IMR-90 (cell line): Measurements from ENCODE around the gene SPTY2D1. TPM values are rescaled to one million over a fixed set of nuclear protein-coding genes. Genes with fewer than 3 reads are reported as not detected.

Source experiments
- ATAC-seq: fragments of 200-7000 bp; cut with Tn5 transposase; 2 replicates; pipeline ENCODE4 v1.9.1; 2020; ENCODE audit warnings: low read depth, mild to moderate bottlenecking, moderate library complexity
- BruUV-seq: library from RNA; stranded (reverse); fragments of 400-500 nt; replicated peaks from 2 replicates; lab custom pipeline; 2021; lab: Mats Ljungman, UMichigan
- CTCF ChIA-PET: fragments of 300-600 bp; formaldehyde crosslinking; extraction: SDS; loops from one replicate; lab custom pipeline; 2021; ENCODE audit warnings: antibody characterized with exemption; lab: Yijun Ruan, JAX
- POLR2A ChIA-PET: fragments of 300-600 bp; sonication (Branson Sonifier 250); formaldehyde crosslinking; loops from one replicate; lab custom pipeline; 2022; ENCODE audit warnings: antibody characterized with exemption; ENCODE audit not compliant: unreplicated experiment; lab: Charles Lee
- DNase-seq: peaks from one replicate; pipeline ENCODE4 v3.0.0; 2013
- H2AFZ ChIP-seq: replicated peaks from 2 replicates; pipeline ENCODE3; 2013; ENCODE audit warnings: low read length, mild to moderate bottlenecking; ENCODE audit not compliant: poor library complexity
- H2AK5ac ChIP-seq: 2 replicates; pipeline ENCODE4 v1.6.1; 2013; ENCODE audit warnings: low read depth, low read length, inconsistent platforms
- H2AK9ac ChIP-seq: replicated peaks from 2 replicates; pipeline ENCODE3; 2013; ENCODE audit warnings: mild to moderate bottlenecking, low read depth, low read length, moderate library complexity; ENCODE audit not compliant: poor library complexity
- H2BK120ac ChIP-seq: 2 replicates; pipeline ENCODE4 v1.6.1; 2013; ENCODE audit warnings: low read depth, low read length, inconsistent platforms
- H2BK15ac ChIP-seq: 3 replicates; pipeline ENCODE4 v1.6.1; 2013; ENCODE audit warnings: low read depth, low read length, inconsistent platforms
- H2BK20ac ChIP-seq: 2 replicates; pipeline ENCODE4 v1.6.1; 2013; ENCODE audit warnings: low read depth, mild to moderate bottlenecking, inconsistent platforms, low read length, moderate library complexity
- H2BK5ac ChIP-seq: 2 replicates; pipeline ENCODE4 v1.6.1; 2013; ENCODE audit warnings: mild to moderate bottlenecking, low read depth, low read length, inconsistent platforms; ENCODE audit not compliant: poor library complexity, severe bottlenecking
- H3K14ac ChIP-seq: replicated peaks from 2 replicates; pipeline ENCODE4 v1.6.1; 2013; ENCODE audit warnings: low read depth, low read length, inconsistent platforms
- H3K18ac ChIP-seq: 2 replicates; pipeline ENCODE4 v1.6.1; 2013; ENCODE audit warnings: low read depth, low read length, control low read depth
- H3K23ac ChIP-seq: 2 replicates; pipeline ENCODE4 v1.6.1; 2013; ENCODE audit warnings: low read depth, low read length, inconsistent platforms
- H3K27ac ChIP-seq: 2 replicates; pipeline ENCODE4 v1.5.1; 2013; ENCODE audit warnings: mild to moderate bottlenecking, control low read depth, low read length; ENCODE audit not compliant: insufficient read depth
- H3K27me3 ChIP-seq: 2 replicates; pipeline ENCODE4 v1.6.1; 2013; ENCODE audit warnings: low read length; ENCODE audit not compliant: control insufficient read depth, insufficient read depth
- H3K36me3 ChIP-seq: 2 replicates; pipeline ENCODE4 v1.6.1; 2013; ENCODE audit warnings: low read length, mixed read lengths; ENCODE audit not compliant: control insufficient read depth, insufficient read depth
- H3K4ac ChIP-seq: 2 replicates; pipeline ENCODE4 v1.6.1; 2013; ENCODE audit warnings: low read depth, low read length, inconsistent platforms
- H3K4me1 ChIP-seq: 2 replicates; pipeline ENCODE4 v1.6.1; 2013; ENCODE audit warnings: low read length, mixed read lengths; ENCODE audit not compliant: control insufficient read depth, insufficient read depth
- H3K4me2 ChIP-seq: 2 replicates; pipeline ENCODE4 v1.6.1; 2013; ENCODE audit warnings: low read depth, mild to moderate bottlenecking, control low read depth, low read length, moderate library complexity
- H3K4me3 ChIP-seq: 2 replicates; pipeline ENCODE4 v1.5.1; 2013; ENCODE audit warnings: low read depth, mild to moderate bottlenecking, control low read depth, low read length, moderate library complexity; ENCODE audit not compliant: insufficient read depth
- H3K56ac ChIP-seq: 2 replicates; pipeline ENCODE4 v1.6.1; 2013; ENCODE audit warnings: low read length, inconsistent platforms; ENCODE audit not compliant: insufficient read depth; ENCODE audit errors: extremely low read depth
- H3K79me1 ChIP-seq, 2 experiments: 2 replicates each; pipeline ENCODE4 v1.6.1; 2013; ENCODE audit warnings: low read length in 2 of 2, inconsistent platforms in 1 of 2, low read depth in 1 of 2
- H3K9ac ChIP-seq: 2 replicates; pipeline ENCODE4 v1.6.1; 2013; ENCODE audit warnings: low read depth, low read length, control low read depth
- H3K9me1 ChIP-seq: 2 replicates; pipeline ENCODE4 v1.6.1; 2013; ENCODE audit warnings: low read length, inconsistent platforms; ENCODE audit not compliant: insufficient read depth
- H3K9me3 ChIP-seq: 2 replicates; pipeline ENCODE4 v1.6.1; 2013; ENCODE audit warnings: low read length; ENCODE audit not compliant: control insufficient read depth, insufficient read depth
- H4K20me1 ChIP-seq: 2 replicates; pipeline ENCODE4 v1.6.1; 2013; ENCODE audit warnings: low read length, inconsistent platforms; ENCODE audit not compliant: insufficient read depth
- H4K5ac ChIP-seq: 2 replicates; pipeline ENCODE4 v1.6.1; 2013; ENCODE audit warnings: mild to moderate bottlenecking, low read depth, low read length, control low read depth
- H4K8ac ChIP-seq, 2 experiments: 2 replicates each; pipeline ENCODE4 v1.6.1; 2013; ENCODE audit warnings: low read depth in 2 of 2, low read length in 2 of 2, control low read depth in 1 of 2, inconsistent platforms in 1 of 2
- H4K91ac ChIP-seq: 2 replicates; pipeline ENCODE4 v1.6.1; 2013; ENCODE audit warnings: low read depth, low read length, inconsistent platforms; ENCODE audit not compliant: insufficient read depth
- BHLHE40 ChIP-seq: fragments of 150-350 bp; IDR thresholded peaks from 2 replicates; pipeline ENCODE4 v1.6.1; 2016; ENCODE audit warnings: mild to moderate bottlenecking, low read depth, low read length
- CEBPB ChIP-seq: IDR thresholded peaks from 2 replicates; pipeline ENCODE4 v1.6.1; 2012; ENCODE audit warnings: low read depth, low read length, improper control_type of control experiment
- CHD1 ChIP-seq: IDR thresholded peaks from 2 replicates; pipeline ENCODE4 v1.6.1; 2012; ENCODE audit warnings: low read depth, low read length, improper control_type of control experiment
- FOS ChIP-seq: fragments of 150-350 bp; IDR thresholded peaks from 2 replicates; pipeline ENCODE4 v1.6.1; 2016; ENCODE audit warnings: low read depth, low read length
- MAFK ChIP-seq: IDR thresholded peaks from 2 replicates; pipeline ENCODE4 v1.6.1; 2012; ENCODE audit warnings: low read depth, low read length, improper control_type of control experiment
- MAZ ChIP-seq: IDR thresholded peaks from 2 replicates; pipeline ENCODE4 v1.6.1; 2012; ENCODE audit warnings: low read depth, mild to moderate bottlenecking, low read length, improper control_type of control experiment, moderate library complexity, borderline replicate concordance
- MXI1 ChIP-seq: IDR thresholded peaks from 2 replicates; pipeline ENCODE4 v1.6.1; 2012; ENCODE audit warnings: low read depth, mild to moderate bottlenecking, low read length, moderate library complexity, borderline replicate concordance
- NFE2L2 ChIP-seq: fragments of 150-350 bp; IDR thresholded peaks from 2 replicates; pipeline ENCODE4 v1.6.1; 2016; ENCODE audit warnings: low read depth, mild to moderate bottlenecking, low read length
- POLR2A ChIP-seq: IDR thresholded peaks from 2 replicates; pipeline ENCODE4 v1.6.1; 2012; ENCODE audit warnings: mild to moderate bottlenecking, low read depth, low read length
- RAD21 ChIP-seq: IDR thresholded peaks from 2 replicates; pipeline ENCODE4 v1.6.1; 2012; ENCODE audit warnings: low read length, improper control_type of control experiment
- RCOR1 ChIP-seq: IDR thresholded peaks from 2 replicates; pipeline ENCODE4 v1.6.1; 2012; ENCODE audit warnings: mild to moderate bottlenecking, low read length, improper control_type of control experiment; ENCODE audit not compliant: insufficient replicate concordance
- RFX5 ChIP-seq: IDR thresholded peaks from 2 replicates; pipeline ENCODE4 v1.8.0; 2012; ENCODE audit warnings: low read depth, mild to moderate bottlenecking, low read length, moderate library complexity
- SMC3 ChIP-seq: fragments of 150-350 bp; IDR thresholded peaks from 2 replicates; pipeline ENCODE4 v1.6.1; 2016; ENCODE audit warnings: low read depth, mild to moderate bottlenecking, antibody characterized with exemption, low read length, moderate library complexity
- WGBS, 2 experiments: methylation state at CpG; one replicate each; pipeline versions ENCODE4 v1.1.5 to v1.1.7; 2013; ENCODE audit warnings: missing lambda C conversion rate in 2 of 2; ENCODE audit not compliant: insufficient read length in 1 of 2; ENCODE audit errors: extremely low coverage in 2 of 2; 5-methylcytosine and 5-hydroxymethylcytosine counted together
- dilution Hi-C: fragments of 300-500 bp; cut with HindIII; formaldehyde crosslinking; loops from one replicate; pipeline ENCODE4 v1.14.3; 2018; ENCODE audit warnings: low sequenced_read_pairs; ENCODE audit not compliant: unreplicated experiment
- in situ Hi-C: fragments of 300-500 bp; cut with MboI; formaldehyde crosslinking; loops from 3 replicates; pipeline ENCODE4 v1.14.3; 2019; ENCODE audit warnings: low sequenced_read_pairs, inconsistent platforms, mixed read lengths
- intact Hi-C: fragments of 100-400 bp; cut with micrococcal nuclease; formaldehyde crosslinking; loops from 2 replicates; pipeline ENCODE4 v1.10.0; 2022
- polyA plus RNA-seq, 3 experiments: library from polyadenylated mRNA; depleted of rRNA; stranded (reverse); fragments of >200 nt; gene quantifications; 2 replicates each; pipeline ENCODE4 v1.2.3, GENCODE V29; 2012; ENCODE audit warnings: low replicate concordance in 1 of 3
- total RNA-seq: library from RNA; depleted of rRNA; stranded (reverse); fragments of >200 nt; gene quantifications from 2 replicates; pipeline ENCODE4 v1.2.3, GENCODE V29; 2012
- TF ChIP-seq, protein P1 (sequence below): conservative IDR thresholded peaks from 2 replicates; pipeline ENCODE4 v1.5.1; 2012; ENCODE audit warnings: mild to moderate bottlenecking, low read depth, low read length, improper control_type of control experiment
- TF ChIP-seq, protein P2 (sequence below): fragments of 150-350 bp; IDR thresholded peaks from 2 replicates; pipeline ENCODE4 v1.6.1; 2017; ENCODE audit warnings: mild to moderate bottlenecking, antibody characterized with exemption, low read length, low read depth
- TF ChIP-seq, protein P3 (sequence below): fragments of 150-350 bp; IDR thresholded peaks from 2 replicates; pipeline ENCODE4 v1.6.1; 2016; ENCODE audit warnings: low read depth, mild to moderate bottlenecking, low read length, moderate library complexity, borderline replicate concordance

Gene SPTY2D1
- total and polyA plus RNA-seq, 2 of the 4 experiments (the other 2 are of a cell fraction): 10.3 to 36.6 TPM

DNA sequence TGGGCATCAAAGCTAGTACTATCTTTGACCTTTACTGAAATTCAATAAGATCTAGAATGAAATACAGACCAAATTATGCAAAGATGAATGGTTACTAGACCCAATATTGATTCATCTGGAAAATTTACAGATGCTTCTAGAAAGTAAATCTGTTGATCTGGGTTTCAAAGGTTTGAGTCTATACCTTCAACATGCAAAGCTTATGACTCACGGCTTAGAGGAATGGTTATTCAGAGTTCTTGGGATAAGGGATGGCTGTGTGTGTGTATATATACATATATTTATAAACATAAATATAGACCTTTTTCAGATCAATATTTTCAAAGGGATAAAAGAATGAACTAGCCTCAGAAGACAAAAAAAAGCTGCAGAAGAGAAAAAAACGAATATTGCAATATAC is 1.3 kb downstream of the SPTY2D1 start:
- Histone ChIP-seq H3K9me3 (no peaks in the 10 kb centered on the region), H3K14ac (no peak overlapping the region), H3K18ac (no peak overlapping the region), H3K4me3 (peak overlapping the region; percentile 60), H3K27me3 (no peaks in the 10 kb centered on the region), H2AK9ac (no peak overlapping the region), H3K79me1 (peaks cover 0 to 20% of the 10 kb centered on the region in 2 experiments; a peak in 2 of 4 replicates), H3K56ac (no peak overlapping the region), H4K20me1 (peaks cover 24% of the 10 kb centered on the region), H2BK15ac (no peak overlapping the region), H3K4me2 (peak overlapping the region; percentile 68; the same call in 1 of the 2 replicates), H3K9ac (no peak overlapping the region), H3K27ac (no peak overlapping the region), H4K91ac (no peak overlapping the region), H3K9me1 (0 out of 2 replicates have a peak, but pooled peaks cover 2% of the 10 kb centered on the region), H4K5ac (no peak overlapping the region), H3K36me3 (no peaks in the 10 kb centered on the region), H2BK120ac (no peak overlapping the region), H4K8ac (no peak overlapping the region), H2AK5ac (no peak overlapping the region), H3K4ac (no peak overlapping the region), H3K23ac (no peak overlapping the region), H2BK5ac (no peak overlapping the region), H3K4me1 (no peaks in the 10 kb centered on the region), H2AFZ (no peak overlapping the region), H2BK20ac (no peak overlapping the region)
- TF ChIP-seq RFX5 (no peak), POLR2A (no peak), MAFK (no peak), MXI1 (no peak), SMC3 (no peak), CHD1 (no peak), CEBPB (no peak), NFE2L2 (no peak), BHLHE40 (no peak), MAZ (no peak), FOS (no peak), RAD21 (no peak), RCOR1 (no peak)
- TF ChIP-seq, protein P1, sequence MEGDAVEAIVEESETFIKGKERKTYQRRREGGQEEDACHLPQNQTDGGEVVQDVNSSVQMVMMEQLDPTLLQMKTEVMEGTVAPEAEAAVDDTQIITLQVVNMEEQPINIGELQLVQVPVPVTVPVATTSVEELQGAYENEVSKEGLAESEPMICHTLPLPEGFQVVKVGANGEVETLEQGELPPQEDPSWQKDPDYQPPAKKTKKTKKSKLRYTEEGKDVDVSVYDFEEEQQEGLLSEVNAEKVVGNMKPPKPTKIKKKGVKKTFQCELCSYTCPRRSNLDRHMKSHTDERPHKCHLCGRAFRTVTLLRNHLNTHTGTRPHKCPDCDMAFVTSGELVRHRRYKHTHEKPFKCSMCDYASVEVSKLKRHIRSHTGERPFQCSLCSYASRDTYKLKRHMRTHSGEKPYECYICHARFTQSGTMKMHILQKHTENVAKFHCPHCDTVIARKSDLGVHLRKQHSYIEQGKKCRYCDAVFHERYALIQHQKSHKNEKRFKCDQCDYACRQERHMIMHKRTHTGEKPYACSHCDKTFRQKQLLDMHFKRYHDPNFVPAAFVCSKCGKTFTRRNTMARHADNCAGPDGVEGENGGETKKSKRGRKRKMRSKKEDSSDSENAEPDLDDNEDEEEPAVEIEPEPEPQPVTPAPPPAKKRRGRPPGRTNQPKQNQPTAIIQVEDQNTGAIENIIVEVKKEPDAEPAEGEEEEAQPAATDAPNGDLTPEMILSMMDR: no peak
- TF ChIP-seq, protein P2, sequence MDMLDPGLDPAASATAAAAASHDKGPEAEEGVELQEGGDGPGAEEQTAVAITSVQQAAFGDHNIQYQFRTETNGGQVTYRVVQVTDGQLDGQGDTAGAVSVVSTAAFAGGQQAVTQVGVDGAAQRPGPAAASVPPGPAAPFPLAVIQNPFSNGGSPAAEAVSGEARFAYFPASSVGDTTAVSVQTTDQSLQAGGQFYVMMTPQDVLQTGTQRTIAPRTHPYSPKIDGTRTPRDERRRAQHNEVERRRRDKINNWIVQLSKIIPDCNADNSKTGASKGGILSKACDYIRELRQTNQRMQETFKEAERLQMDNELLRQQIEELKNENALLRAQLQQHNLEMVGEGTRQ: no peak
- TF ChIP-seq, protein P3, sequence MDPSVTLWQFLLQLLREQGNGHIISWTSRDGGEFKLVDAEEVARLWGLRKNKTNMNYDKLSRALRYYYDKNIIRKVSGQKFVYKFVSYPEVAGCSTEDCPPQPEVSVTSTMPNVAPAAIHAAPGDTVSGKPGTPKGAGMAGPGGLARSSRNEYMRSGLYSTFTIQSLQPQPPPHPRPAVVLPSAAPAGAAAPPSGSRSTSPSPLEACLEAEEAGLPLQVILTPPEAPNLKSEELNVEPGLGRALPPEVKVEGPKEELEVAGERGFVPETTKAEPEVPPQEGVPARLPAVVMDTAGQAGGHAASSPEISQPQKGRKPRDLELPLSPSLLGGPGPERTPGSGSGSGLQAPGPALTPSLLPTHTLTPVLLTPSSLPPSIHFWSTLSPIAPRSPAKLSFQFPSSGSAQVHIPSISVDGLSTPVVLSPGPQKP: no peak
- ChIA-PET POLR2A (interaction anchor here (0.6 kb wide), 2 partner anchors 16 to 112 kb away, joined by 4 to 5 read pairs; no protein-coding TSS in a partner anchor), CTCF (interaction anchor here (0.7 to 1.1 kb wide), 2 partner anchors 15 to 30 kb away, joined by 3 read pairs; no protein-coding TSS in a partner anchor)
- intact Hi-C loops (loop anchor here (10.0 kb wide), 1 partner anchor 238 kb away; the partner anchor contains the start of gene LDHA), dilution Hi-C loops (no loop called here), in situ Hi-C loops (no loop called here)
- BruUV-seq: no TSS peak
- DNase-seq (peak; percentile 6), ATAC-seq (no peak)
- WGBS, 2 experiments: no CpG with 5 or more reads among the region's 2 CpGs
